Measurements from ENCODE around the gene MCCC1. TPM values are rescaled to one million over a fixed set of nuclear protein-coding genes. Genes with fewer than 3 reads are reported as not detected.

Gene MCCC1
- total and polyA plus RNA-seq, 2 of the 4 experiments (the other 2 are of a cell fraction): 14.2 to 17.9 TPM

DNA sequence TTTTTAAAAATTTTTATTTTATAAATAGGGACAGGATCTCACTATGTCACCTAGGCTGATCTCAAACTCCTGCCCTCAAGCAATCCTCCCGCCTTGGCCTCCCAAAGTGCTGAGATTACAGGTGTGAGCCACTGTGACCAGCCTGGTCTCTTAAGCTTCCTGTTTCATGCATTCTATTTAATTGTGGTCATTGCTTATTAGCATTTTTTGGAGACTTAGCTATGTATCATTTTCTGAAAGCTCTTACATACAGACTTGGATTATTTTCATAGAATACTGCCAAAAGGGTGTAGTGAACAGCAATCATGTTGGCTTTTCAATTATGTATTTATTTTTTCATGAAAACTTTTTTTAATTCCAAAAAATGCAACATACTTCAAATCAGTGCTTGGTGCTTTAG, 67.5 kb downstream of the MCCC1 start:
- no peak overlapping the region for H4K5ac ChIP-seq (ENCODE audit: low read depth, low read length)
- H3K4me3 ChIP-seq (ENCODE audit: insufficient read depth, low read depth, low read length): no peak overlapping the region
- no CpG with 5 or more reads among the region's 1 CpG for WGBS, 2 experiments (ENCODE audit: extremely low coverage in 2 of 2, insufficient read length in 1 of 2)
- intact Hi-C loops (cut with micrococcal nuclease) (loop anchor here (5.0 kb wide), 1 partner anchor 120 kb away; no protein-coding TSS in a partner anchor), in situ Hi-C loops (cut with MboI; ENCODE audit: low sequenced_read_pairs) (no loop called here), dilution Hi-C loops (cut with HindIII; ENCODE audit: low sequenced_read_pairs, unreplicated experiment) (no loop called here)
- H4K91ac ChIP-seq (ENCODE audit: insufficient read depth, low read depth, low read length): no peak overlapping the region
- no peak overlapping the region for H3K14ac ChIP-seq (replicated peaks; ENCODE audit: low read depth, low read length)
- TF ChIP-seq POLR2A (IDR thresholded peaks at IDR 0.05; ENCODE audit: low read depth, low read length) (no peak), CHD1 (IDR thresholded peaks at IDR 0.05; ENCODE audit: low read depth, low read length) (no peak), FOS (IDR thresholded peaks at IDR 0.05; ENCODE audit: low read depth, low read length) (no peak), CEBPB (IDR thresholded peaks at IDR 0.05; ENCODE audit: low read depth, low read length) (no peak), MAZ (IDR thresholded peaks at IDR 0.05; ENCODE audit: borderline replicate concordance, low read depth, low read length) (no peak), RCOR1 (IDR thresholded peaks at IDR 0.05; ENCODE audit: insufficient replicate concordance, low read length) (no peak)
- TF ChIP-seq, protein P1, sequence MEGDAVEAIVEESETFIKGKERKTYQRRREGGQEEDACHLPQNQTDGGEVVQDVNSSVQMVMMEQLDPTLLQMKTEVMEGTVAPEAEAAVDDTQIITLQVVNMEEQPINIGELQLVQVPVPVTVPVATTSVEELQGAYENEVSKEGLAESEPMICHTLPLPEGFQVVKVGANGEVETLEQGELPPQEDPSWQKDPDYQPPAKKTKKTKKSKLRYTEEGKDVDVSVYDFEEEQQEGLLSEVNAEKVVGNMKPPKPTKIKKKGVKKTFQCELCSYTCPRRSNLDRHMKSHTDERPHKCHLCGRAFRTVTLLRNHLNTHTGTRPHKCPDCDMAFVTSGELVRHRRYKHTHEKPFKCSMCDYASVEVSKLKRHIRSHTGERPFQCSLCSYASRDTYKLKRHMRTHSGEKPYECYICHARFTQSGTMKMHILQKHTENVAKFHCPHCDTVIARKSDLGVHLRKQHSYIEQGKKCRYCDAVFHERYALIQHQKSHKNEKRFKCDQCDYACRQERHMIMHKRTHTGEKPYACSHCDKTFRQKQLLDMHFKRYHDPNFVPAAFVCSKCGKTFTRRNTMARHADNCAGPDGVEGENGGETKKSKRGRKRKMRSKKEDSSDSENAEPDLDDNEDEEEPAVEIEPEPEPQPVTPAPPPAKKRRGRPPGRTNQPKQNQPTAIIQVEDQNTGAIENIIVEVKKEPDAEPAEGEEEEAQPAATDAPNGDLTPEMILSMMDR (conservative IDR thresholded peaks at IDR 0.05; ENCODE audit: low read depth, low read length): no peak
- TF ChIP-seq, protein P2, sequence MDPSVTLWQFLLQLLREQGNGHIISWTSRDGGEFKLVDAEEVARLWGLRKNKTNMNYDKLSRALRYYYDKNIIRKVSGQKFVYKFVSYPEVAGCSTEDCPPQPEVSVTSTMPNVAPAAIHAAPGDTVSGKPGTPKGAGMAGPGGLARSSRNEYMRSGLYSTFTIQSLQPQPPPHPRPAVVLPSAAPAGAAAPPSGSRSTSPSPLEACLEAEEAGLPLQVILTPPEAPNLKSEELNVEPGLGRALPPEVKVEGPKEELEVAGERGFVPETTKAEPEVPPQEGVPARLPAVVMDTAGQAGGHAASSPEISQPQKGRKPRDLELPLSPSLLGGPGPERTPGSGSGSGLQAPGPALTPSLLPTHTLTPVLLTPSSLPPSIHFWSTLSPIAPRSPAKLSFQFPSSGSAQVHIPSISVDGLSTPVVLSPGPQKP (IDR thresholded peaks at IDR 0.05; ENCODE audit: borderline replicate concordance, low read depth, low read length): no peak
- TF ChIP-seq, protein P3, sequence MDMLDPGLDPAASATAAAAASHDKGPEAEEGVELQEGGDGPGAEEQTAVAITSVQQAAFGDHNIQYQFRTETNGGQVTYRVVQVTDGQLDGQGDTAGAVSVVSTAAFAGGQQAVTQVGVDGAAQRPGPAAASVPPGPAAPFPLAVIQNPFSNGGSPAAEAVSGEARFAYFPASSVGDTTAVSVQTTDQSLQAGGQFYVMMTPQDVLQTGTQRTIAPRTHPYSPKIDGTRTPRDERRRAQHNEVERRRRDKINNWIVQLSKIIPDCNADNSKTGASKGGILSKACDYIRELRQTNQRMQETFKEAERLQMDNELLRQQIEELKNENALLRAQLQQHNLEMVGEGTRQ (IDR thresholded peaks at IDR 0.05; ENCODE audit: low read depth, low read length): no peak
- H2AK5ac ChIP-seq (ENCODE audit: low read depth, low read length): no peak overlapping the region
- no peak overlapping the region for H3K23ac ChIP-seq (ENCODE audit: low read depth, low read length)
- ATAC-seq (ENCODE audit: low read depth): peak; percentile 18; the same call in 1 of the 2 replicates
- H3K56ac ChIP-seq (ENCODE audit: extremely low read depth, insufficient read depth, low read length): no peak overlapping the region
- H3K4ac ChIP-seq (ENCODE audit: low read depth, low read length): no peak overlapping the region
- no TSS peak for BruUV-seq (replicated peaks)
- peaks cover 2% of the 10 kb centered on the region; the same call in 1 of the 2 replicates for H3K9me3 ChIP-seq (ENCODE audit: control insufficient read depth, insufficient read depth, low read length)
- H4K8ac ChIP-seq (ENCODE audit: low read depth in 2 of 2, low read length in 2 of 2): no peak overlapping the region
- no peak overlapping the region for H2AK9ac ChIP-seq (replicated peaks; ENCODE audit: low read depth, low read length, poor library complexity)
- peaks cover 13% of the 10 kb centered on the region for H3K36me3 ChIP-seq (ENCODE audit: control insufficient read depth, insufficient read depth, low read length)
- H3K27ac ChIP-seq (ENCODE audit: insufficient read depth, low read length): no peak overlapping the region
- H2BK5ac ChIP-seq (ENCODE audit: low read depth, low read length, poor library complexity, severe bottlenecking): no peak overlapping the region
- ChIA-PET POLR2A (ENCODE audit: unreplicated experiment) (no interaction called here), CTCF (interaction anchor here (0.6 kb wide), 2 partner anchors 17 to 31 kb away, joined by 3 read pairs; no protein-coding TSS in a partner anchor)
- no peaks in the 10 kb centered on the region for H3K27me3 ChIP-seq (ENCODE audit: control insufficient read depth, insufficient read depth, low read length)
- H3K9ac ChIP-seq (ENCODE audit: low read depth, low read length): no peak overlapping the region
- H3K4me2 ChIP-seq (ENCODE audit: low read depth, low read length): no peak overlapping the region
- H2BK120ac ChIP-seq (ENCODE audit: low read depth, low read length): no peak overlapping the region
- peaks cover 4% of the 10 kb centered on the region; the same call in 1 of the 2 replicates for H3K4me1 ChIP-seq (ENCODE audit: control insufficient read depth, insufficient read depth, low read length)
- 0 out of 2 replicates have a peak, but pooled peaks cover 3% of the 10 kb centered on the region for H3K9me1 ChIP-seq (ENCODE audit: insufficient read depth, low read length)
- no peaks in the 10 kb centered on the region for H3K79me1 ChIP-seq (ENCODE audit: low read depth in 1 of 2, low read length in 2 of 2)
- H3K18ac ChIP-seq (ENCODE audit: low read depth, low read length): no peak overlapping the region
- no peak overlapping the region for H2BK15ac ChIP-seq (ENCODE audit: low read depth, low read length)
- no peaks in the 10 kb centered on the region for H4K20me1 ChIP-seq (ENCODE audit: insufficient read depth, low read length)
- no peak overlapping the region for H2BK20ac ChIP-seq (ENCODE audit: low read depth, low read length)
- no peak overlapping the region for H2AFZ ChIP-seq (replicated peaks; ENCODE audit: low read length, poor library complexity)
- no peak for DNase-seq
